K562 treated with DMSO at 1 percent for 48 hours (cell line): ENCODE results near the gene CST3. TPM values are rescaled to one million over a fixed set of nuclear protein-coding genes. Genes with fewer than 3 reads are reported as not detected.

Experiments used
- total RNA-seq: library from RNA; unstranded; fragments of 300-600 nt; gene quantifications from 2 replicates; pipeline ENCODE4 v1.2.3, GENCODE V29; 2022; ENCODE audit warnings: low replicate concordance; ENCODE audit errors: extremely low read depth

The CST3 gene
- not detected in 2 replicates for total RNA-seq

DNA sequence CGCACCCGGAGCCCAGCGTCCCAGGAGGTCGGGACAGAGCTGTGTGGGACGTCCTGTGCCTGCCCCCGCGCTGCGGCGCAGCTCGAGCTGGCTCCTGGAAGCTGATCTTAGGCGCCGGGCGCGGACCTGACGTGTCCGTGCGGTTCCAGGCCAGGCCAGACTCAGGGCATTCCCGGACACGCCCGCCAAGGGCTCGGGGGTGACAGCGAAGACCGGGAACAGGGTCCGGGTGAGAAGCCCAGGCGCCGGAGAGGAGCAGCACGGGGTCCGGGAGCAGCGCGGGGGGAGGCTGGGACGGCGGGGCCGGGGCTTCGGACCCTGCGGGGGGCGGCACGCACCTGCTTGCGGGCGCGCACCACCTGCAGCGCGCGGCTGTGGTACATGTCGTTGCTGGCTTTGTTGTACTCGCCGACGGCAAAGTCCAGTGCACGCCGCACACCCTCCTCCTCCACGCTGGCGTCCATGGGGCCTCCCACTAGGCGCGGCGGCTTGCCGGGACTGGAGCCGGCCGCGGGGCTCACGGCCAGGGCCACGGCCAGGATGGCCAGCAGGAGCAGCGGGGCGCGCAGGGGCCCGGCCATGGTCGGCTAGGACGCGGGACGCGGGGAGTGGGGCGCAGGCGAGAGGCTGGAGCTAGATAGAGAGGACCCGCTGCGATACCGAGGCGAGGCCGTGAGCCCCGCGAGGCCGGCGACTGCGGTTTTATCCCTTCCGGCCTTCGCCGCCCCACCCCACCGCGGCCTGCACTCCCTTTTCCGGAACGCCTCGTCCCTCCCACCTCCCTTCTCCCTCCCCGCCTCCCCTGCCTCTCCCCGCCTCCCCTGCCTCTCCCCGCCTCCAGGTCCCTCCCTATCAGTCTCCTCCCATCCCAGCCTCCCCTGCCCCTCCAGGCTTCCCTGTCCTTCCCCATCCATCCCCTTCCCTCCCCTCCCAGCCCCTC lies at the start of gene CST3:
Gene CST3 (minus strand): TSS at position 674 of the 940 bp plus-strand sequence. CDS start 93 bp downstream, at position 581.

DNA sequence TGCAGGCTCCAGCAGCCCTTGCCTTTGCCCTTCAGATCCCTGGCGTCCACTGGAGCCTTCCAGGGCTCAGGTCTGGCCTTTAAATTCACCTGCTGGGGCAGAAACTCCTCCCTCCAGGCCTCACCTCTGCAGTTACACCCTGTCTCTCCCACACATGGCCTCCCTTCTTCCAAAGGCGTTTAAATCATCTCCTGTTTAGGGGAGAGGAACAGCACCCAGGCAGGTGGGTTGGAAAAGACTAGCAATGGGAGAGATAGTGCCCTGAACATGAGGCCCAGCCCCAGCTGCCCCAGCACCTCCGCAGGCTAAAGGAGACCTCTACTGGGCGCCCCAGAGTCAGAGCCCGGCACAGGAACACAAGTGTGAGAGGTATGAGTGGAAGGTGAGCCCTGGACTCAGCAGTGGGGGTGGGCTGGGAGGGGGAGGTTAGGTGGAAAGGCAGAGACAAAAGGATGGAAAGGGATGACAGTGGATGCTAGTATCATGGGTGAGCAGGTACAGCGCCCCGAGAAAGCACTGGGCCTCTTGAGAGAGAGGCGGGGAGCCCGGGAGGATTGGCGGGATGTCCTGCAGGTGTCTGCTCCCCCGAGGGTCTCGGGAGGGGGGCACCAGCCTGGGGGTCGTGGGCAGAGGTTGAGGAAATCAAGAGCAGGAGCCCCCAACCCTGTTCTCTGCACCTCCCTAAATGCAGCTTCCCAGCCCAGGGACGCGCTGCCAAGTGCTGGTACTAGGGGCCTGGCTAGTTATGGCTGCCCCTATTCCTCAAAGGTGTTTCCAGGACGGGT lies 31.7 kb downstream of the CST3 start, which contains the start of gene CST9:
Gene CST9 (minus strand): TSS at position 51 of the 785 bp plus-strand sequence. CDS start 53 bp downstream, outside the sequence.

Other genes starting within 250 kb of the CST3 start
- gene NAPB, start 216.5 kb downstream of the CST3 start, total RNA-seq, result not detected in 2 replicates
- not detected in 2 replicates for gene CSTL1, start 198.3 kb downstream of the CST3 start, total RNA-seq
- not detected in 2 replicates for gene CST11, start 185.1 kb downstream of the CST3 start, total RNA-seq
- not detected in 2 replicates for gene CST8, start 146.8 kb downstream of the CST3 start, total RNA-seq
- not detected in 2 replicates for gene CST9L, start 69.5 kb downstream of the CST3 start, total RNA-seq
- not detected in 2 replicates for gene CST9, start 32.0 kb downstream of the CST3 start, total RNA-seq
- gene CST4, start 51.1 kb upstream of the CST3 start, total RNA-seq, result not detected in 2 replicates
- not detected in 2 replicates for gene CST1, start 113.0 kb upstream of the CST3 start, total RNA-seq
- gene CST2, start 188.8 kb upstream of the CST3 start, total RNA-seq, result not detected in 2 replicates
- not detected in 2 replicates for gene CST5, start 241.8 kb upstream of the CST3 start, total RNA-seq